ENCODE measurements around the gene ANKRD31.
"Not testable (repeated sequence)": the region's sequence is repeated elsewhere in the genome, so short reads cannot be mapped to it uniquely, and the experiment has no call there.

- TF ChIP-seq CTCF (IDR thresholded peaks at IDR 0.05); POLR2AphosphoS5 (IDR thresholded peaks at IDR 0.05; ENCODE audit: insufficient read depth in 1 of 2, low read depth in 1 of 2): not testable (repeated sequence)
These were observed 15.9 kb downstream of the ANKRD31 start for GRCh38 chr5:75220787-75221186.

Measured in vagina (tissue), 2 donors.